Dedifferentiated amniotic fluid mesenchymal stem cell (primary cell): ENCODE measurements around the gene TRIM32.

Experiments used
- DNase-seq: peaks from one replicate; pipeline ENCODE4 v3.0.0-alpha.2; 2016; ENCODE audit errors: extremely low spot score

Gene TRIM32

DNA sequence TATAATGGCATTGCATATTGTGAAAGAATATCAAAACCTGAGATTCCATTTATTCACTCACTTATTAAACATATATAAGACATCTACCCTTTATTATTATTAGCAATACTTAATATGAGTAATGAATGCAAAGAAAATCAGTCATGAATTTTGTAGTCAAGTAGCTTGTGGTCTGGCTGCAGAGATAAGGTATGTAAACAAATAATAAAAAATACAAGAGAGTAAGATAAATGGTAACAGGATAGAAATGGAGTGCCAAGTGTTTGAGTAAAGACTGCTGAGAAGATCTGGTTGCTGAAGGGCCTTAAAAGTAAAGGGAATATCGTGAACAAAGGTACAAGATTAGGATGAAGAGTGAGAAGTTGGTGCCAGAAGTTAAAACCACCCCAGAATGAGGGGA is 18.4 kb downstream of the TRIM32 start:
- no peak for DNase-seq

DNA sequence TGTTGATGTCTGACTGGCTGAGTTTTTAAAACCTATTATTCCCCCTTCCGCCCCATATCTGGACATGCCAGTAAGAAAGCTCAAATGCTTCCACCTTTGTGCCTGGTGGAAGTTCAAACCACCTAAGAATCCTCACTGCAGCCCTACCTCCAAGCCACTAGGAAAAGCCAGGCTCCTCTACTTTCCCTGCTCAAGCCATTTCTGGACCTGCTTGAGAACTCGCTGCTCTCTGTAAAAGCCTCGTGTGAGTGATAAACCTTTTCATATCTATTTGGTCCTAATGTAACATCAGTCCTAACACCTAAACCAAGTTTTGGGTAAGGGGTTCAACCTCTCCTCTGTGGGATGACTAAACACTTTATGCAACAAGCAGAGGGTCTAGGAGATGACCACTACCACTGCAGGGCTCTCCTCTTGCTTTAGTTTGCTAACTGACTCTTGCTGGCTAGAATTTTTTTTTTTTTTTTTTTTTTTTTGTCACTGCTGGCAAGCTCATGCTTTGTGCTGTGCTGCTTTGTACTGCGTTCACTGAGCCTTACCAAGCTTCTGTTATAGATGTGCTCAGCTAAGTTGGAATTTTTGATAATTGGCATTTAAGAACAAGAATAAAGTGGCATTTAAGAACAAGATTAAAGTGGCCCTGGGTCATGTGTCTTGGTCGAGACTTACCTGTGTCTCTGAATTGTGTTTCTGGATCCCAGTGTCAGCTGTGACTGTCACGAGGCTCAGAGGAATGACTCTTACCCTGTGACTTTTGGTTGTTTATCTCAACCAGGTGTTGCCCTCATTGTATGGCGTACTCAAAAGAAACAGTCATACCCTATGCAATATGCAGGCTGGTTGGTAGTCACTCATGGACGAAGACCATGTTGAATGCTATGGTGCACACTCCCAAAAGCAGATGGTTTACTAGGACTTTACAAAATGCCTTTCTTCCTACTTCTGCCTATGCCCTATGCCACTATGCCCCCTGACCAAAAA is 19.5 kb downstream of the TRIM32 start:
- no peak for DNase-seq

DNA sequence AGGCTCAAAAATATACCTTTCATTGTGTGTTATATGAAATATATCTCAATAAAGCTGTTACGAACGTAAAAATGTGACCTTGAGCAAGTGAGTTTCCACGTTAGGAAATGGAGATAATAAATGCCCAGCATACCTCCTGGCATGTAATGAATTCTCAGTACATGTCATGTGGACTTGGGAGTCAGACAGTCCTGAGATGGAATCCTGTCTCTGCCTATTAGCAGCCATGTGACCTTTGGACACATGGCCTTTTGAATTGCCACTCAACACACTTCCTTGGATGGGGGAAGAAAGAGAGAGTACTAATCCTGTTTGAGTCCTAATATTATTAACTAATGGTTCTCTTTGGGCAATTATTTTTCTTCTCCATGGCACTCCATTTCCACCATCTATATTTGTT is 25.7 kb downstream of the TRIM32 start:
- DNase-seq = no peak

DNA sequence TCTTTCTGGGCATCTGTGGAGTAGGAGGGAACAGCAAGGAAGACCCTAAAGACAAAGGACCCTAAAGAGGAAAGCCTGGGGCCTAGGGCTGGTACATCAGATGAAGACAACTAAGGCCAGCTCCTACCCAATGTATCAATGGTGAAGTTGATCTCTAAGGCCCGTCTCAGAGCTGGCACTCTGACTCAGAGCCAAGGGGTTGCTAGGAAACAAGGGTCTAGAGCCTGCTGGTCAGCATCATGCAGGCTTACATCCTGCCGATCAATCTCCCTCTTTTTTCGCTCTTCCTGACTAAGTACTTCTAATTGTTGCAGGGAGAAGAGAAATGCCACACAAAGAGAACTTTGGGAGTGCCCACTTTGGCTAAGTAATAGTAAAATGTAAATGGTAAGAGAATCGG is 26.2 kb downstream of the TRIM32 start:
- DNase-seq = no peak

DNA sequence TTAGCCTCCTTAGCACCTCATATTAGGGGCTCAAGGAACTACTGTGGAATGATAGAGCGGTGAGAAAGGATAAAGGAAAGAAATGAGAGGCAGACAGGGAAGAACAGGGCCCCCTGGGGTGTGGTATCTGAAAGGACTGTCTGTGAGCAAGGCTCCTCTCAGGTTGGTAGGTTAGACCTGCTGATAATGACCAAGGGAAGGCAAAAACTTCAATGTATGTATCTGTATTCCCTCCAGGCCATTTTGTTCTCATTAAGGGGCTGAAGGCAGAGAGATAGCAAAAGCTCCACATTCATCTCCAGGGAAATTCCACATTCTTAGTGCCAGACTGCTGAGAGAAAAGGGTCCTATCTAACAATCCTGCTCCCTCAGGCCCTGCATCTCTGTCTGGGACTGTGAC is 28.6 kb downstream of the TRIM32 start:
- no peak for DNase-seq

DNA sequence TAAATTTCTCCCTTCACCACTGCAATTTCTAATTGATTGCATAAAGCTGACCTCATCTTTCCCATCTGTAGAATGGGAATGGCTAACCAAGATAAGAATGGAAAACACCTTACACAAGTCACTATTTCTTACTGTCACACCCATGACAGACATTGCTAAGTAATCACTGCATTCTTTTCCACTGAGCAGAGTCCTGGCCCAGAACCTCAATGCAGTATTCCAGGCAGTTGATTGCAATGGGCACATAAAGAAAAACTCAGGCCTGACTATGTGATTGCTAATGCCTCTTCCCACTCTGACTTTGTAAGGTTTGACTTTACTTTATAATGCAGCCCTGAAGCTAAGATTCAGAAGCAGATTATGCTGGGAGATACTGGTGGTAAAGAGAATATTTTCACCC is 29.3 kb downstream of the TRIM32 start:
- no peak for DNase-seq

DNA sequence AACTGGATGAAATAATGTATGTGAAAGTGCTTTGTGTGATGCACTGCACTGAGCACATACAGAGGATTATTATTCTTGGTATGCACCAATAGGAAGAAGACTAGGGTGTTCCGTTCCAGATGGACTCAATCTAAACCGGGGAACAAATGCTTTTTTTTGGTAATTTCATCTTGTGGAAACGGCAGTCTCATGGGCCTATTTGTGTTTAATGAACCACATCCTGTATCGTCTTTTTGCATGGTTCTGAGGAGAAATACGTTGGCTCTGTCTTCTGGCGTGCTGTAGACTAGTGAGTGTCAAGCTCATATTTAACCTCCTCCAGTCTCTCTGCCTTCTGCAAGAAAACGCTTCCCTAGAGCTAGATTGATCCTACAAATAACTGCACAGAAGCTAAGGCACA is 30.0 kb downstream of the TRIM32 start:
- no peak for DNase-seq

DNA sequence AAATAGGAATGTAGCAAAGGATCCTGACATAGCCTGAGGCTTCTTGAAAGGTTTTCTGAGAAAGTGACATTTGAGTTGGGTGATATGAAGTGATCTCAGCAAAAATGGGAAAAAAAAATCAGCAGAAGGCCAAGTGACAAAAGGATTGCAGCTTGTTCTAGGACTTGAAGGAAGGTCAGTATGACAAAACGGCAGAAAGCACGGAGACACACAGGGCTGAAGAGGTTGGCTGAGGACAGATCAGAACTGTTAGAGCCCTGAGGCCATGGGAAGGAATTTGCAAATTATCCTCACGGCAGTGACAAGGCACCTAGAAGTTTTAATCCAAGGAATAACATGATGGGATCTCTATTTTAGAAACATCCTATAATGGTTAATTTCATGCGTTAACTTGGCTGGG is 31.0 kb downstream of the TRIM32 start:
- no peak for DNase-seq

DNA sequence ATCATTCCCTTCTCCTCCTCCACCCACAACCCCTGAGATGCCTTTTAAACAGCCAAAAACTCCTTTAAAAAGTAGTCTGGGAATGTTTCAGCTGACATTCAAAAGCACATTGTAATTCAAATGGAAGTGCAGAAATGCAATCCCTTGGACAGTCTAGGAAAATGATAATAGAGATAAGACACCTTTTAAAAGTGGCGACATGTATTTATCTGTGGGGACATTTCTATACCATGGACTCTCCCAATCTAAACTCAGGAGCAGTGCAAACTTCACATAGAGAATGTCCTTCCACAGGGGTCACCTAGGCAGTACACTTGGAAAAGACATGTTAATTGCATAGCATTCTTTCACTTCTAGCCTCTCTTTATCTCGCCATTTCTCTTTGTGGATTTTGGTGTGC is 33.0 kb downstream of the TRIM32 start:
- DNase-seq = no peak

DNA sequence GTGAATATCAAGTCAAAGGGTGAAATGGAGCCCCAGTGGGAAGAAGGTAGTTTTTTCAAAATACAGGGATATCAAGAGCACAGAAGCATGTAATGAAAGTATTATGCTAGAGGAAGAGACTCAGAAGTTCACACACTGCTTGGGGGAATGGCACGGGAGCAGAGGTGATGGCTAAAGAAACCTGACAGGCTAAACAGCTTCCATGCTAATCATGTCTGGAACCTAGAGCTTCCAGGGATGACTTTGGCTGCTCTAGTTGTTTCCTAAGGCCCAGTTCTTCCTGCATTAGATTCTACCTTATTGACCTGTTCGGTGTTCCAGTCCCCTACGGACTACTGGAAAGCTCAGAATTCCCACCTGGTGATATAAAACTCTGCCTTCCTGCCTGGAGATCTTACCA is 34.3 kb downstream of the TRIM32 start:
- DNase-seq = no peak

DNA sequence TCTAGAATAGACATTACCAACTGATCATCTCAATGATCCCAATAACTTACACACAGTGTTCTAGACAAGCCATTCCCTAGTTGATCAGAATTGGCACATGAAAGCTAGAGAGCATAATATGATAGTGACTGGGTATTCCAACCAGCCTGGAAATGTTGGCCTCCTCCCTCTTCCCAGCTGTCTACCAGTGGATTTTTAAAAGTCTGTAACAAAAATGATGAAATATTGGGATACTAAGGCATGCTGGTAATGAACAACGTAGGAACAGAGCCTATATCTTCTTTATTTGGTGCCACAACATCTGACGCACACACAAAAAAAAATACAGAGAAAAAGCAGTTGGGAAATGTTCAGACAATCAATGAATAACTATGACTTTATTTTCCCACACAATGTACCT is 34.8 kb downstream of the TRIM32 start:
- DNase-seq = no peak

DNA sequence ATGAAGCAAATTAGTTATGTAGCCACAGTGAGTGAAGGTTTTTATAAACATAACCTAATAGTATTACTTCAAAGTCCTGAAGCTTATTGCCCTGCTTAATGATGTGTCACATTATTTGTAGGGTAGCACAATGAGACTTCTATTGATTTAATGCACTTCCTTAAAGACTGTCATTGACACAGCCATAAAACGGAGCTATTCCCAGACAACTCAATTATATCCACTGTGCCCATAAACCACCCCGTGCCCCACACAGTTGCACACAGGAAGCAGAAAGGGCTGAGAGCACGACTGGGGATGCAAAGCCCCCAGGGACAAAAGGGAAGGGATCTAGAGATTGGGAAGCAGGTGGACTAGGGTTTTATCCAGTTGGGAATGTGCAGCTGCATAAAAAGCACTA is 37.0 kb downstream of the TRIM32 start:
- no peak for DNase-seq

DNA sequence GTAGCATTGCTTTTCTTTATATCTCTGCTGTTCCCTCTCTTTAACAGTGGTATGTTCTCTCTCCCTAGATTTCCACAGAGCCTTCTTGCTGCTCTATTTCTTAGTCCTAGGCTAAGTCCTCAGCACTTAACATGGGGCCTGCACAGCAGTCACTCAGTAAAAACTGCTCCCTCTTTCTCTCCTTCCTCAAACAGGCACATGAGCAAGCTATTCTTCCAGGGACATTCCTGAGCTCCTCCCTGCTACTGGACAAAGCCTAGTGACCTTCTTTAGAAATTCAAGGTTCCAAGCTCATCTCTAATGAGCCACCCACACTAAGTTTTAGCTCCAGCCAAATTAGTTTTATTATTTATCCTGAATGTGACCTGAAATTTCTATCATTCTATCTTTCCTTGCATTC is 39.5 kb downstream of the TRIM32 start:
- DNase-seq = no peak

DNA sequence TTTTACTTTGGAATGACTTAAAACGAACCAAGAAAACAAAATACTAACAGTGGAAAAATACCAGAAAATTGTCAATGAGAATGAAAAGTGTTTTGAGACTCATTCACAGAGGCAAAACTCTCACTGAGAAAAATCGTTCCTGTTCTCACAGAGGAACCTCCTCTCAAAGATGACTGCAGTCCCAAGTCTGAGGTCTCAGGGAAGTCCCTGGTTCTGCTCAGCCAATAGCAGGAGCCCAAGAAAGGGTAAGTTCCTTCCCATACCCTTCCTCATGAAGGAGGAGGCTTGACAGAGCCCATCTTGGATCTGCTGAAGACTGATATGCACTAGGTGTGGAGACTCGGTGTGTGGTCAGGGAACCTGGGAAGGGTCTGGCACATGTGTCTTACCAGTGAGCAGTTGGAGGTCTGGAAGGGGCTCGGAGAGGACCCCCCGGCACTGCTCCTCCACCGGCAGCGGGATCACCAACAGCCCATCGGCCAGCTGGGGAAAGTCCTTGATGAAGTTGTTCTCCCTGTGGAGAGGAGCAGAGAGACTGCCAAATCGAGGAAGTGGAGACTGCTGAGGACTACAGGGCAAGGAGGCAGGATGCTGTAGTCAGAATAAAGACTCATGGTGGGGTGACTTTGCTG is 46.0 kb downstream of the TRIM32 start:
- DNase-seq = no peak

DNA sequence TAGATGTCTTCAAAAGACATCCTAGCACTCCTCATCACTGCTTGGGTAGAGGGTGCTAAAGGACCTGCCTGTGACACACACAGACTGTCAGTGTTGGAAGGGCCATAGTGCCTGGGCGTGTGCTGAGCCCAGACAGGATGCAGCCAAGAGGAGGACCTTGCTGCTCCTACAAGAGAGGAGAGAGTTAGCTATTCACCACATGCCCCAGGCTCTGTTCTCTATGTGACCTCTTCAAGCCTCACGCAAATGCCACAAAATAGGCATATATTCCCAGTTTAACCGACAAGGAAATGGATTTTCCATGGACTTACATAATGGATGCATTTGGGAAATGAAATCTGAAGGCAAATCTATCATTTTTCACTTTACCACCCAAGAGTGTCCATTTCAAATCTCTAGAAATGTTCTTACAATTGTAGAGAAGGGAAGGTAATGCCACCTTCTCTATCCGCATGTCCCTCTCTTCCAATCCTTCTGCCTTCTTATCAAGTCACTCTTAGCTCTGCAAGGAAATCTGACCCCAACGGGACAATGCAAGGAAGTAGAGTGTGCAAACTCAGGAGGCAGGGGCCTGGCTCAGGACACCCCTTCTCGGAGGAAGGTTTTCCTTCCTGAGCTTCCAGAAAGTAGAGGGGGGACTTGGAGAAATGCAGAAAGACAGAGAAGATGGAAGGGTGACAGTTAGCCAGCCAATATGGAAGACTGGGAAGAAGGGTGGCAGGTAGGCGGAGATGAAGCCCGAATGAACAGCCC is 49.5 kb downstream of the TRIM32 start:
- no peak for DNase-seq

DNA sequence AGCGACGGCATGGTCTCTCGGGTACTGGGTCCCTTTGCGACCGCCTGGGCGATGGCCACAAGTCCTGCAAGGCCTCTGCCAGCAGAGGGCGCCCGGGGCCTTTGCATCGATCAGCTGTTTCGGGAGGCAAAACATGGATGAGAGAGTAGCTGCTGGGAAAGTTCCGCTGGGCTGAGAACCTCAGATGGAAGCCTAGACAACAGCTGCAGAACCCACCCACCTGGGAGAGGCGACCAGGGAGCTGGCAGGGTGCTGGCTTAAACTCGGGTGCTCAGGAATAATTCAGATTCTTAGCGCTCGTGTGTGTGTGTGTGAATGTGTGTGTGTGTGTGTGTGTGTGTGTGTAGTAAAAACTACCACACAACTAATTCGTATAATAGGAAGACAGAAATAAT is 50.0 kb downstream of the TRIM32 start:
- peak; percentile 68 for DNase-seq

DNA sequence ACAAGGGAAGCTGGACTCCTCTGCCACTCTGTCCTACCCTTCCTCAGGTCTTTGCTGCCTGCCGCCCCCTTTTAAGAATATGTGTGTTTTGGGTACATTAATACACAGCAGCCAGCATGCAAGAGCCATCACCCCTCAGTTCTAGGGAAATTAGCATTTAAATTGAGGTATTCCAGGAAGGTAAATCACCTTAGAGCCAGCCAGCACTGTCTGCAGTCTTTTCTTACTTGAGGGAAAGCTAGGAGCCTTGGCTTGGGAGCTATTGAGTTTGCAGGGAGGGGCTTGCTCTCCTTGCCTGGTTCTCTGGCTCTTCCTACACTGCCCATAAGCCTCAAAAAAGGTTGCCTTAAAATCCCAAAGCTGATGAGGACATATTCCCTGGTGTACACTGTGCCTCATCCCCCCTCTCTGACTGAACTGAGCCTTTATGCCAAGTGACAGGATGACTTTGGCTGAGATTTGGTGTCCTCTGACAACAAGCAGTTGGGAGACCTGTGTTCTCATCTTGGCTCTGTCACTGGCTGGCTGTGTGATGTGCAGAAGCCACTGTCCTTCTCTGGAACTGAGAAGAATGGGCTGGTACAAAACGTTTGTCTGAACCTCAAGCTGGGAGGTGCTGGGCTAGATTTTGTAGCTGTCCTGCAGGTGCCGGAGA is 54.1 kb downstream of the TRIM32 start:
- DNase-seq = no peak

DNA sequence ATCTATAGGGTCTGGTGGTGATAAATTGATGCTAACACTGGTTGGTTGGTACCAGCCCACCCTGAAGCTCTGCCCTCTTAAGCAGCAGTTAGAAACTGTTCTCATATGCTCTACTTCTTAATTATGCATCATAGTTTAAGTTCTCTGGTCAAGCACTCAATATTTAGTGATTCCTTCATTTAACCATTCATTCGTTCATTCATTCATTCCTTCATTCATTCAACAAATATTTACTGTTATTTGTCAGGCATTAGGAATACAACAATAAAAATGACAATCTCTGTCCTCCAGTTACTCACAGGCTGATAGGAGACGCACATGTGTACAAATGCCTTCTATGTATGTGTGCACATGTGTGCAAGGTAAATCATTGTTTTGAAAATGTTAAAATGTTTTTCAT is 54.6 kb downstream of the TRIM32 start:
- DNase-seq = no peak

DNA sequence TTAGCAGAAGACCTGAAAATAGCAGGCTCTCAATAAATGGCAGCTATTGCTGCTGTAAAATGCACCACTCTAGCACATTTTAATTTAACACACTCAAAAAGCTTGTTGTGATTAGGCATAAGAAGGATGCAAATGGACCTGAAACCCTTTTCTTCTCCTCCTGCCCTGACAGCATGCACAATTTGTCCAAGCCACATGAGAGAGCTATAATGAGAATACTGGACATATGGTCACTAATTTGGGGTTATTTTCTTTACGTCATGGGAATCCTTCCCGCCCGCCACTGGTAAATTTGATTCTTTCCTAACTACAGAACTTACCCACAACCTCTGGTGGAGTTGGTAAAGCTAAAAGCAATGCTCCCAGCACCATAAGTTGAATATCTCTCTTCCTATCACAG is 62.1 kb downstream of the TRIM32 start:
- DNase-seq = no peak

DNA sequence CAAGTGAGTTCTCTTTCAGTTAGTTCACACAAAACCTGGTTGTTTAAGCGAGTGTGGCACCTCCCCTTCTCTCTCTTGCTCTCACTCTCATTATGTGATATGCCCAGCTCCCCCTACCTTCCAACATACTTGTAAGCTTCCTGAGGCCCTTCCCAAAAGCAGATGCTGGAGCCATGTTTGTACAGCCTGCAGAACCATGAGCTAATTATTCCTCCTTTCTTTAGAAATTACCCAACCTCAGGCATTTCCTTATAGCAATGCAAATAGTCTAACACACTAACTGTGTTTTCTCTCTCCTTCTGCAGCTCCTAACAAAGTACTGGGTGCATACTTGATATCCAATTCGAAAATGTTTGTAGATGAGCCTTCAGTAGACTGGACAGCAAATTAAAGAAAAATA is 62.7 kb downstream of the TRIM32 start:
- no peak for DNase-seq

DNA sequence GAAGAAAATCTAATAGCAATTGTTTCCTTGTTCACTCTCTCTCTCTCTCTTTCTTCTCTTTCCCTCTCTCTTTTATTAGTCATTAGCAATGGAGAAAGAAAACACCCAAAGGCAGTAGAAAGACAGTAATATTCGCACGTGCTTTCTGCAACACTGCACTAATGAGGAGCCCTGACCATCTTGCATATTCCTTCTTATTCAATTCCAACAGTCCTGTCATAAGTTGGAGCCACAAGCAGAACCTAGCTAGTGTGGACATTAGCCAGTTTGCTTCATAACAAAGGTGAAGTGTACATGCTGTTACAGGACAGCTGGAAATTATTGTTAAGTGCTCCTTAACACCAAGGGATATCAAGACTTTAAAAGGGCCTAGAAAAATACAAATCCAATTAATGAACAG is 63.4 kb downstream of the TRIM32 start:
- DNase-seq = no peak
